ENCODE data around the gene KRTAP10-1.

The KRTAP10-1 gene

DNA sequence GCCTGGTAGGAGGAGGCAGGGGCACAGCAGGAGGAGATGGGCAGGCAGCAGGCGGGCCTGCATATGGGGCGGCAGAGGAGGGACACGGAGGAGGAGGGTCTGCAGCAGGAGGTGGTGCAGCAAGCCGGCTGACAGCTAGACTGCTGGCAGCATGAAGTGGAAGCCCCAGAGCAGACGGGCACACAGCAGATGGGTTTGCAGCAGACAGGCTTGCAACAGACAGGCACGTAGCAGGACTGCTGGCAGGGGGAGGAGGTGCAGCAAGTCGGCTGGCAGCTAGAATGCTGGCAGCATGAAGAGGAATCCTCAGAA lies 39.8 kb upstream of the KRTAP10-1 start:
- Histone ChIP-seq H3K27me3 (ENCODE audit: insufficient read depth, low read length) (no peaks in the 10 kb centered on the region), H3K4me3 (ENCODE audit: low read depth, low read length) (peak overlapping the region; percentile 18), H3K23ac (ENCODE audit: low read length) (no peak overlapping the region), H3K18ac (ENCODE audit: low read length) (no peak overlapping the region), H3K36me3 (ENCODE audit: control insufficient read depth in 1 of 2, insufficient read depth in 2 of 2, low read length in 2 of 2) (no peaks in the 10 kb centered on the region), H3K4me2 (ENCODE audit: low read length) (no peak overlapping the region), H3K79me2 (ENCODE audit: control insufficient read depth, insufficient read depth, low read length, poor library complexity) (no peaks in the 10 kb centered on the region), H3K9me3 (ENCODE audit: insufficient read depth, low read depth, low read length) (peaks cover 16% of the 10 kb centered on the region), H4K91ac (ENCODE audit: low read depth, low read length) (no peak overlapping the region), H3K27ac (ENCODE audit: low read depth, low read length) (no peak overlapping the region), H2AK5ac (ENCODE audit: low read length) (no peak overlapping the region), H4K8ac (ENCODE audit: low read depth, low read length) (no peak overlapping the region), H2BK5ac (ENCODE audit: low read depth, low read length, poor library complexity) (no peak overlapping the region), H3K14ac (ENCODE audit: low read length) (no peak overlapping the region), H4K12ac (ENCODE audit: low read depth, low read length) (no peak overlapping the region), H3K79me1 (ENCODE audit: low read length) (no peaks in the 10 kb centered on the region), H2BK12ac (ENCODE audit: low read length) (no peak overlapping the region), H2AFZ (ENCODE audit: insufficient read depth, low read length, poor library complexity) (no peak overlapping the region), H2BK120ac (ENCODE audit: insufficient read depth, low read length, poor library complexity) (no peak overlapping the region), H3K4ac (ENCODE audit: low read depth, low read length) (no peak overlapping the region), H3K9ac (ENCODE audit: low read length) (no peak overlapping the region), H3K4me1 (ENCODE audit: control insufficient read depth in 1 of 2, insufficient read depth in 2 of 2, low read length in 2 of 2) (no peaks in the 10 kb centered on the region)
- no peak for DNase-seq
- no CpG with 5 or more reads among the region's 7 CpGs for WGBS (ENCODE audit: extremely low coverage, insufficient coverage, insufficient read length)

DNA sequence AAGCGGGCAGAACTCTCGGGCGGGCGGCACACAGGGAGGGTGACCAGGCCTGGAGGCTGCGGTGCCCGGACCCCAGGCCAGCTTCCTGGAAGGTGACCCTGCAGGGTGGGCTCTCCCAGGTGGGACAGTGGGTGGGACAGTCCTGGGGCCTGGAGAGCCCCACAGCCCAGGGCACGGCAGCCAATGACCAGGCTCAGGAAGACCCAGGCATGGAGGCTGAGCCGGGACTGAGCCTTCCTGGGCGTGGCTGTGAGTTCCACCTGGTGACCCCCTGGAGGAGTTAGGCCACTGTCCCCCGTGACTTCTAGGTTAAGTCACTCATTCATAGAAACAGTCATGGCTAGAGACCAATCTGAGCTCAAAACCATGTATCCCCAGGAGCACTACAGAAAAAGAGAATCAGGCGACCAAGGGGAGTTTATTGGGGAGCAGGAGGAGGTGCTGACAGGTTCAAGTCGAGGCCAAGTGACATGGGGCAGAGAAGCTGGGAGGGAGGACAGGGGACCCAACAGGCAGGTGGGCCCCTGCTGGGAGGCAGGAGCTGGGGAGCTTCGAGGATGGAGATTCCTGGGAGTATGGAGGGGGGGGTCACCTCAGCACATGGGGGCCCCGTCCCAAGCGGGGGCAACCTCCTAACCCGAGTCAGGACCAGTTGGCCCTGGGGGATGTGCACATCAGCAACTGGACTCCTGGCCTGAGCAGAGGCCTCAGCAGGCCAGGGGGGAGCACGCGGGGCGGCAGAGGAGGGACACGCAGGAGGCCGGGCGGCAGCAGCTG lies 39.2 kb upstream of the KRTAP10-1 start:
- Histone ChIP-seq H3K4me3 (ENCODE audit: low read depth, low read length) (no peak overlapping the region), H3K36me3 (ENCODE audit: control insufficient read depth in 1 of 2, insufficient read depth in 2 of 2, low read length in 2 of 2) (no peaks in the 10 kb centered on the region), H3K9ac (ENCODE audit: low read length) (no peak overlapping the region), H2BK120ac (ENCODE audit: insufficient read depth, low read length, poor library complexity) (no peak overlapping the region), H4K91ac (ENCODE audit: low read depth, low read length) (no peak overlapping the region), H4K8ac (ENCODE audit: low read depth, low read length) (no peak overlapping the region), H2AK5ac (ENCODE audit: low read length) (no peak overlapping the region), H3K4ac (ENCODE audit: low read depth, low read length) (no peak overlapping the region), H3K4me2 (ENCODE audit: low read length) (no peak overlapping the region), H3K79me1 (ENCODE audit: low read length) (no peaks in the 10 kb centered on the region), H3K27me3 (ENCODE audit: insufficient read depth, low read length) (no peaks in the 10 kb centered on the region), H3K18ac (ENCODE audit: low read length) (no peak overlapping the region), H2BK5ac (ENCODE audit: low read depth, low read length, poor library complexity) (no peak overlapping the region), H3K9me3 (ENCODE audit: insufficient read depth, low read depth, low read length) (peaks cover 16% of the 10 kb centered on the region), H3K4me1 (ENCODE audit: control insufficient read depth in 1 of 2, insufficient read depth in 2 of 2, low read length in 2 of 2) (no peaks in the 10 kb centered on the region), H3K23ac (ENCODE audit: low read length) (no peak overlapping the region), H3K79me2 (ENCODE audit: control insufficient read depth, insufficient read depth, low read length, poor library complexity) (no peaks in the 10 kb centered on the region), H4K12ac (ENCODE audit: low read depth, low read length) (no peak overlapping the region), H3K27ac (ENCODE audit: low read depth, low read length) (no peak overlapping the region), H2BK12ac (ENCODE audit: low read length) (no peak overlapping the region), H2AFZ (ENCODE audit: insufficient read depth, low read length, poor library complexity) (no peak overlapping the region), H3K14ac (ENCODE audit: low read length) (no peak overlapping the region)
- WGBS (ENCODE audit: extremely low coverage, insufficient coverage, insufficient read length), result no CpG with 5 or more reads among the region's 22 CpGs
- DNase-seq, result no peak

DNA sequence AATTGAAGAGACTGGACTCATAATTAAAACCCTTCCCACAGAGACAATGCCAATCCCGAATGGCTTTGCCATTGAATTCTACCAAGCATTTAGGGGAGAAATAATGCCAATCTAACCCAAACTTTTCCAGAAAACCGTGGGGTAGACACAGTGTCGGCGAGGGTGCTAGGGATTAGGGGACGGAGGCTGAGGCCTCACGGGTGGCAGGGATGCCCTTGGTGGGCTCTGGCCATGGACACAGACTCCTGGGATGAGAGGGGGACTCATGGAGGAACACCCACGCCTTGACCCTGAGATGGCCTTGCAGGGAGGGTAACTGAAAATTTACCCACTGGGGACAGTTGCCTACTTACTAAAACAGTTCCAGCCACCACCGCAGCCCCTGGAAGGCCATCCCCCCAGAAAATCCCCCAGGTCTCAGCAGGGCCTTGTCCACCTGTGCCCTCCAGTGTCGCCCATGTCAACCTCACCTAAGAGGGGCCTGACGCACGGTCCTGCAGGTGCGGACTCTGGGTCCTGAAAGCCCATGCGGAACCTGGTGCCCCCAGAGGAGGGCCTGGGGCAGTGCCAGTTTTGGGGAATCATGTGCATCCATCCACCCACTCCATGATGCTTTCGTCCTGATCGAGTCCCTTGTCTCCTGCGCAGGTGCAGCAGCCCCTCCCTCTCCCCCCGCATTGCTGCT lies 38.5 kb upstream of the KRTAP10-1 start:
- H3K23ac ChIP-seq (ENCODE audit: low read length), result no peak overlapping the region
- no peak overlapping the region for H3K9ac ChIP-seq (ENCODE audit: low read length)
- H3K36me3 ChIP-seq (ENCODE audit: control insufficient read depth in 1 of 2, insufficient read depth in 2 of 2, low read length in 2 of 2), result no peaks in the 10 kb centered on the region
- H2BK5ac ChIP-seq (ENCODE audit: low read depth, low read length, poor library complexity), result no peak overlapping the region
- no peak overlapping the region for H3K4ac ChIP-seq (ENCODE audit: low read depth, low read length)
- H2BK12ac ChIP-seq (ENCODE audit: low read length), result no peak overlapping the region
- peaks cover 16% of the 10 kb centered on the region for H3K9me3 ChIP-seq (ENCODE audit: insufficient read depth, low read depth, low read length)
- H3K79me2 ChIP-seq (ENCODE audit: control insufficient read depth, insufficient read depth, low read length, poor library complexity), result no peaks in the 10 kb centered on the region
- H3K27me3 ChIP-seq (ENCODE audit: insufficient read depth, low read length), result no peaks in the 10 kb centered on the region
- H3K18ac ChIP-seq (ENCODE audit: low read length), result no peak overlapping the region
- no peaks in the 10 kb centered on the region for H3K79me1 ChIP-seq (ENCODE audit: low read length)
- no peak overlapping the region for H4K91ac ChIP-seq (ENCODE audit: low read depth, low read length)
- H2AK5ac ChIP-seq (ENCODE audit: low read length), result no peak overlapping the region
- H3K14ac ChIP-seq (ENCODE audit: low read length), result no peak overlapping the region
- H3K4me3 ChIP-seq (ENCODE audit: low read depth, low read length), result no peak overlapping the region
- no peaks in the 10 kb centered on the region for H3K4me1 ChIP-seq (ENCODE audit: control insufficient read depth in 1 of 2, insufficient read depth in 2 of 2, low read length in 2 of 2)
- no peak overlapping the region for H3K4me2 ChIP-seq (ENCODE audit: low read length)
- DNase-seq, result no peak
- no peak overlapping the region for H4K8ac ChIP-seq (ENCODE audit: low read depth, low read length)
- no peak overlapping the region for H2AFZ ChIP-seq (ENCODE audit: insufficient read depth, low read length, poor library complexity)
- no peak overlapping the region for H2BK120ac ChIP-seq (ENCODE audit: insufficient read depth, low read length, poor library complexity)
- no CpG with 5 or more reads among the region's 17 CpGs for WGBS (ENCODE audit: extremely low coverage, insufficient coverage, insufficient read length)
- H3K27ac ChIP-seq (ENCODE audit: low read depth, low read length), result no peak overlapping the region
- H4K12ac ChIP-seq (ENCODE audit: low read depth, low read length), result no peak overlapping the region

DNA sequence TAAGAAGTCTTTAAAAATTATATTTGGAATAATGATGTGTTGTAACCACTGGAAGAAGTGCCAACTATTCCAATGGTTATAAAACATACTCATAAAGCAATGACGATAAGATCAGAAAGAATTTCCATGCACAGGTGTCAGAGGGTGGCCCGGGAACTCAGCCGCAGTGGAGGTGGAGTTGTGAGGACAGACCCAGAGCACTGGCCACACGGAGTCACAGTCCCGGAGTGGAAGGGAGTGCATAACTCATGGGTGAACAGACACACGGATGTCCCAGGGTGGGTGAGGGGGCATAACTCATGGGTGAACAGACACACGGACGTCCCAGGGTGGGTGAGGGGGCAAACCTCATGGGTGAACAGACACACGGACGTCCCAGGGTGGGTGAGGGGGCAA lies 36.0 kb upstream of the KRTAP10-1 start:
- no peak overlapping the region for H3K4me2 ChIP-seq (ENCODE audit: low read length)
- no peak overlapping the region for H3K9ac ChIP-seq (ENCODE audit: low read length)
- H2BK120ac ChIP-seq (ENCODE audit: insufficient read depth, low read length, poor library complexity), result no peak overlapping the region
- H3K36me3 ChIP-seq (ENCODE audit: control insufficient read depth in 1 of 2, insufficient read depth in 2 of 2, low read length in 2 of 2), result no peaks in the 10 kb centered on the region
- H3K4me1 ChIP-seq (ENCODE audit: control insufficient read depth in 1 of 2, insufficient read depth in 2 of 2, low read length in 2 of 2), result no peaks in the 10 kb centered on the region
- no peak overlapping the region for H2BK5ac ChIP-seq (ENCODE audit: low read depth, low read length, poor library complexity)
- H4K8ac ChIP-seq (ENCODE audit: low read depth, low read length), result no peak overlapping the region
- H4K91ac ChIP-seq (ENCODE audit: low read depth, low read length), result no peak overlapping the region
- WGBS (ENCODE audit: extremely low coverage, insufficient coverage, insufficient read length), result no CpG with 5 or more reads among the region's 10 CpGs
- no peak overlapping the region for H2BK12ac ChIP-seq (ENCODE audit: low read length)
- H3K4me3 ChIP-seq (ENCODE audit: low read depth, low read length), result no peak overlapping the region
- peaks cover 25% of the 10 kb centered on the region for H3K9me3 ChIP-seq (ENCODE audit: insufficient read depth, low read depth, low read length)
- no peak overlapping the region for H3K18ac ChIP-seq (ENCODE audit: low read length)
- H4K12ac ChIP-seq (ENCODE audit: low read depth, low read length), result no peak overlapping the region
- H3K79me1 ChIP-seq (ENCODE audit: low read length), result no peaks in the 10 kb centered on the region
- H2AK5ac ChIP-seq (ENCODE audit: low read length), result no peak overlapping the region
- DNase-seq, result no peak
- H3K27me3 ChIP-seq (ENCODE audit: insufficient read depth, low read length), result no peaks in the 10 kb centered on the region
- no peak overlapping the region for H3K23ac ChIP-seq (ENCODE audit: low read length)
- H2AFZ ChIP-seq (ENCODE audit: insufficient read depth, low read length, poor library complexity), result no peak overlapping the region
- no peak overlapping the region for H3K14ac ChIP-seq (ENCODE audit: low read length)
- no peak overlapping the region for H3K4ac ChIP-seq (ENCODE audit: low read depth, low read length)
- no peaks in the 10 kb centered on the region for H3K79me2 ChIP-seq (ENCODE audit: control insufficient read depth, insufficient read depth, low read length, poor library complexity)
- H3K27ac ChIP-seq (ENCODE audit: low read depth, low read length), result no peak overlapping the region
